Fibroblast of peridontal ligament (primary cell): Measurements from ENCODE around the gene OR9A2.
A peak's percentile ranks its signal among the peaks of the same experiment; 100 is the strongest.

Experiments
- DNase-seq: peaks from one replicate; pipeline ENCODE4 v3.0.0-alpha.2; 2010; ENCODE audit errors: extremely low read depth

Gene OR9A2

GRCh38 chr7:143027032-143027431 is at the start of gene OR9A2:
Gene OR9A2, minus strand, starts transcription at chr7:143027132. Its CDS starts 0 bp downstream, at chr7:143027132.
- DNase-seq: no peak

- DNase-seq: no peak
Observed at GRCh38 chr7:143074141-143074540, 47.2 kb upstream of the OR9A2 start.

GRCh38 chr7:143073556-143073955 is 46.6 kb upstream of the OR9A2 start:
- DNase-seq: peak; percentile 65

- no peak for DNase-seq
Observed at GRCh38 chr7:143069912-143070500, 43.1 kb upstream of the OR9A2 start.

GRCh38 chr7:143068446-143068845 is 41.5 kb upstream of the OR9A2 start:
- no peak for DNase-seq

- DNase-seq: no peak
Observed at GRCh38 chr7:143063741-143064140, 36.8 kb upstream of the OR9A2 start.

GRCh38 chr7:143055754-143056153 is 28.8 kb upstream of the OR9A2 start:
- DNase-seq: no peak

- DNase-seq: peak; percentile 50
Observed at GRCh38 chr7:143054621-143055020, 27.7 kb upstream of the OR9A2 start.

GRCh38 chr7:143052041-143052440 is 25.1 kb upstream of the OR9A2 start, which contains the start of gene OR6V1:
Gene OR6V1, plus strand, starts transcription at chr7:143052341. Its CDS starts 0 bp downstream, at chr7:143052341.
- DNase-seq: no peak

GRCh38 chr7:143050931-143051330 is 24.0 kb upstream of the OR9A2 start:
- DNase-seq: no peak

- DNase-seq: peak; percentile 85
Observed at GRCh38 chr7:143049362-143049761, 22.4 kb upstream of the OR9A2 start.

GRCh38 chr7:143048827-143049226 is 21.9 kb upstream of the OR9A2 start:
- peak; percentile 30 for DNase-seq

GRCh38 chr7:143047326-143047725 is 20.4 kb upstream of the OR9A2 start:
- DNase-seq: no peak

- DNase-seq: no peak
Observed at GRCh38 chr7:143046426-143046851, 19.5 kb upstream of the OR9A2 start.

- peak; percentile 71 for DNase-seq
Observed at GRCh38 chr7:143043391-143043790, 16.5 kb upstream of the OR9A2 start.

GRCh38 chr7:143042790-143043271 is 15.9 kb upstream of the OR9A2 start:
- DNase-seq: peak; percentile 34

GRCh38 chr7:143042159-143042789 is 15.3 kb upstream of the OR9A2 start:
- peak; percentile 31 for DNase-seq

GRCh38 chr7:143041346-143041745 is 14.4 kb upstream of the OR9A2 start:
- DNase-seq: no peak

GRCh38 chr7:143040209-143040715 is 13.3 kb upstream of the OR9A2 start:
- DNase-seq: peak; percentile 28

- DNase-seq: no peak
Observed at GRCh38 chr7:143038635-143039034, 11.7 kb upstream of the OR9A2 start.

- DNase-seq: no peak
Observed at GRCh38 chr7:143027683-143028082, 751 bp upstream of the OR9A2 start.

- DNase-seq: no peak
Observed at GRCh38 chr7:143025371-143025770, 1.6 kb downstream of the OR9A2 start.

GRCh38 chr7:143023047-143023446 is 3.9 kb downstream of the OR9A2 start:
- no peak for DNase-seq
